Measurements from ENCODE around the gene SNAPC4. TPM values are rescaled to one million over a fixed set of nuclear protein-coding genes. Genes with fewer than 3 reads are reported as not detected.

SNAPC4 gene
- polyA plus RNA-seq, 10 donors = 4.6 to 6.4 (median 5.2) TPM

GRCh38 chr9:136393531-136393930 is 6.4 kb downstream of the SNAPC4 start:
- DNase-seq = no peak

- DNase-seq = peak in 1 of 3 donors; percentile 32
Measured at GRCh38 chr9:136392538-136393449, 7.2 kb downstream of the SNAPC4 start.

- peak in 1 of 3 donors; percentile 40 for DNase-seq
Measured at GRCh38 chr9:136391737-136392537, 8.0 kb downstream of the SNAPC4 start.

GRCh38 chr9:136389396-136389795 is 10.6 kb downstream of the SNAPC4 start:
- DNase-seq = no peak

- no peak for DNase-seq
Measured at GRCh38 chr9:136387217-136387616, 12.8 kb downstream of the SNAPC4 start.

GRCh38 chr9:136386018-136386417 is 14.0 kb downstream of the SNAPC4 start:
- no peak for DNase-seq

- DNase-seq = no peak
Measured at GRCh38 chr9:136385015-136385414, 15.0 kb downstream of the SNAPC4 start.

- no peak for DNase-seq
Measured at GRCh38 chr9:136383436-136383835, 16.5 kb downstream of the SNAPC4 start.

- no peak for DNase-seq
Measured at GRCh38 chr9:136381966-136382513, 17.9 kb downstream of the SNAPC4 start.

GRCh38 chr9:136381311-136381710 is 18.7 kb downstream of the SNAPC4 start:
- no peak for DNase-seq

GRCh38 chr9:136380381-136380780 is 19.6 kb downstream of the SNAPC4 start:
- DNase-seq = no peak

GRCh38 chr9:136379891-136380290 is 20.1 kb downstream of the SNAPC4 start:
- no peak for DNase-seq

GRCh38 chr9:136379401-136379800 is 20.6 kb downstream of the SNAPC4 start:
- no peak for DNase-seq

- DNase-seq = no peak
Measured at GRCh38 chr9:136379003-136379287, 21.0 kb downstream of the SNAPC4 start.

GRCh38 chr9:136378170-136379002 is 21.6 kb downstream of the SNAPC4 start:
- DNase-seq = no peak

- no peak for DNase-seq
Measured at GRCh38 chr9:136377341-136378169, 22.4 kb downstream of the SNAPC4 start.

GRCh38 chr9:136376457-136376856 is 23.5 kb downstream of the SNAPC4 start:
- DNase-seq = no peak

GRCh38 chr9:136375096-136375495 is 24.9 kb downstream of the SNAPC4 start:
- no peak for DNase-seq

GRCh38 chr9:136374183-136374575 is 25.8 kb downstream of the SNAPC4 start:
- DNase-seq = no peak

- peak in 1 of 3 donors; percentile 37 for DNase-seq
Measured at GRCh38 chr9:136373300-136374182, 26.4 kb downstream of the SNAPC4 start, which contains the start of gene CARD9. CARD9 (minus strand) TSS chr9:136373669; CDS start chr9:136372078, 1,591 bp downstream.
